HuH-7 (cell line): ENCODE results near the gene MIXL1.
"Not testable (repeated sequence)": the region's sequence is repeated elsewhere in the genome, so short reads cannot be mapped to it uniquely, and the experiment has no call there.

ENCODE experiments used
- DNase-seq: peaks from one replicate; pipeline ENCODE4 v3.0.0; 2011; ENCODE audit warnings: low spot score

MIXL1 gene

DNA sequence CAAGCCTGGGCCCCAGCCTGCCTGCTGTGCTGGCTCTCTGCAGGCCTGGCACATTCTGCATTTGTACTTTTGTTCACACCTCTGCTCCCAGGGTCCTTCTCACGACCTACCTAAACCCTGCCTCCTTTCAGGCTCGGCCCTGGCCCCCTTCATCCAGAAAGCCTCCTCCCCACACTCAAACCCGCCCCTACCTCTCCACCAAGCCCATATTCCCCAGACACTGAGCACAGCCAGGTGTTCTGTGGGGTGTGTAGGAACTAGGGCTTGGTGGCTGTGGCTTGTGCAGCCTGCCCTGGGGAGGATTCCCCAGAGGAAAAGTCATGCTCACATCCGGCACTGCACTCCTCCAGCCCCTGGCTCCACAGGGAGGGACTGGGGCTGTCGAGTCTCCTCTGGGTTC, 8.2 kb upstream of the MIXL1 start:
- no peak for DNase-seq

DNA sequence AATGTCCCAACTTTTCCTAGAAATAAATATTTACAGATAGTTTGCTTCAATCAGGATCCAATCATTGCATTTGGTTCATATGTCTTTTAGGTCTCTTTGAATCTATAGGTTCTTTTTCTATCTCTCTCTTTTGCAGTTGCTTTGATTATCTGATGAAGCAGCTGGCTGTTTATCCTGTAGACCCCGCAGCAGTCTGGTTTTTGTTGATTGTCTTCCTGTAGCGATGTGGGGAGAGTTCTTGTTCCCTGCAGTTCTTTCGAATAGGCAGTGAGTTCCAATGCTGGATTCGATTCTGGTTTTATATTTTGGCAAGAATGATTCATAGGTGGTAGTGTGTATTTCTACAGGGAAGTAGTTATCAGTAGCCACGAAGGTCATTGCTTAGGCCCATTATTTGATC, 7.4 kb upstream of the MIXL1 start:
- no peak for DNase-seq

DNA sequence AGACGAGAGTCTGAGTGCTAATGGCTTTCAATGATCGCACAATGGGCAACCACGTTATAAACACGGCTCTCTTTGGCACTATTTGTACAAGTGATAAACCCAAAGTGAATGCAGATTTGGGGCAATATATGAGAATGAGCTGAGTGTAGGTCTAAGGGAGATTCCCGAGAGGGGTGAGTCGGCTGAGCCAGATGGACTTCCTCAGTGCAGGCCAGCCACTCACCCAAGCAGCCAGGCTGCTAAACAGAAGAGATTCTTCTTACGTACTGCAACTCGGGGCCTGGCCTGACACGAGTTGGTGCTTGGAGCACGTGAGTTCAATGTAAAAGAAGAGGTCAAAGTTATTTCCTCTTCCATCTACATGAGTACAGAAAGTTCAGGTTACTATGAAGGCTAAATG, 6.2 kb upstream of the MIXL1 start:
- no peak for DNase-seq

DNA sequence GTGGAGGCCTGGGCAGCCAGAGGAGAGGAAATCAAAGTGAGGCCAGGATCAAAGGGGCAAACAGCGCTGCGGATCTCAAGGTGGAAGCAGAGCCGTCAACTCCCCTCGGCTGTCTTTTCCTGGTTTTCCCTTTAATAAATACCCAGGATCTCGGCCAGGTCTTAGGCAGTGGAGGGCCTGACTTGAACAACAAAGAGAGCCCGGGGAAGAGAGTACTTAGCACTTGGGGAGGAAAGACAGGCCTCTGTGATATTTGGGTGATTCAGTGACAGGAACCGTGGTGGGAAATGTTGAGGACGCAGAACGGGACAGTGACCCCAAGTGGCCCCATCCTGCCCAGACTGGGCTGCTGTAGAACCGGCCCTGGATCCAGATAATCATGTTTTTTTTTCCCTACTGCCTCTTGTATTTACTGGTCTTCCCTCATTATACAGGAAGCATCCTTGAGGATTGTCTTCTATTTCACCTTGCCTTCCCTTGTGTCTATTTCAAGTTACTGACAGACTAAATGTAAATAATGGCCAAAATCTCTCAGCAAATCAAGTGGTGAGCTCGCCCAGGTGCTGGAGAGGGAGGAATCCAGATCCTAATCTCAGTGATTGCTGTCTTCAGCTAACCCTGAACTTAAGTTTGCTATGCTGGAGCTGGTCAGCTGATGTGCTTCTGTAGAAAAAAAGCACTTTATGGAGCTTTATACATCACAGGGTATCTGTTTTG, 2.8 kb upstream of the MIXL1 start:
- DNase-seq: no peak

DNA sequence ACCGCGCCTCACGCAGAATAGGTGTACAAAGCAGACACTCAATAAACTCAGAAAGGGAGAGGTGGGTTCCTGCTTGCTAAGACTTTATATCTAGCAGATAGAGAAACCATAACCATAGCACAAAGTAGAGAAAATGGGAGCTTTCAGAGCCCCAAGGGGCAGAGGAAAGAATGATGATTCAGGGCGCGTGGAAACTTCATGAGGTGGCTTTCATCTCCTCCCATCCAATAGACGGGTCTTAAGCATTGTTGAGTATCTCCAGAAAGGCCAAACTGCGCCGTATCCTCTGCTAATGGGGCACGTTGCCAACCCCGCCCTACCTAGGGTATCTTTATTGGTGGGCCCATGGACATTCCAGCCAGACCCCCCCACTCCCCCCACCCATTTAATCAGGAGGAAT, 778 bp upstream of the MIXL1 start:
- DNase-seq: no peak

DNA sequence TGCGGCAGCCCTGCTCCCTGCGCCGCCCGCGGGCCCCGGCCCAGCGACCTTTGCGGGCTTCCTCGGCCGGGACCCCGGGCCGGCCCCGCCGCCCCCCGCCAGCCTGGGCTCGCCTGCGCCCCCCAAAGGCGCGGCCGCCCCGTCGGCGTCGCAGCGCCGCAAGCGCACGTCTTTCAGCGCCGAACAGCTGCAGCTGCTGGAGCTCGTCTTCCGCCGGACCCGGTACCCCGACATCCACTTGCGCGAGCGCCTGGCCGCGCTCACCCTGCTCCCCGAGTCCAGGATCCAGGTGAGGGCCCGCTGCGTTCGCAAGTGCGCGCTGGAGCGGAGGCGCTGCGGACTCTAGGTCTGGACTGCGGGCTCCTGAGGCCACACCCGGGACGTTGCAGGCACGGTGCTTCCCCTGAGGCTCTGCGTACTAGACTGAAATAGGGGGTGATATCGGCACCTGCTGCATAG, 351 bp downstream of the MIXL1 start:
- DNase-seq: peak; percentile 71

DNA sequence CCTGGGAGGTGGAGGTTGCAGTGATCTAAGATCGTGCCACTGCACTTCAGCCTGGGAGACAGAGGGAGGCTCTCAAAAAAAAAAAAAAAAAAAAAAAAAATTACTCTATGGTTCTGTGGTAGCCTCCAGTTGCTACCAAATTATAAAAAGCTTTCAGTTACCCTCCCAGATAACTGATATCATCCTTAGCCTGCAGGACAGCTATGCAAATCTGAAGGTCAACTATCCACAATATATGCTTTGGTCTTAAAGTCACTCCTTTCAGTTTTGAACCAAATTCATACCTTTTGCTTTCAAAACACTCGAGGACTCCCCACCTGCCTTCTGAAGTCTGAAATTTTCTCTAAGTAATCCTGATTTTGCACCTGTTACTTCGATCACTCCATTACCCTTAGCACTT, 3.1 kb downstream of the MIXL1 start:
- DNase-seq: no peak

DNA sequence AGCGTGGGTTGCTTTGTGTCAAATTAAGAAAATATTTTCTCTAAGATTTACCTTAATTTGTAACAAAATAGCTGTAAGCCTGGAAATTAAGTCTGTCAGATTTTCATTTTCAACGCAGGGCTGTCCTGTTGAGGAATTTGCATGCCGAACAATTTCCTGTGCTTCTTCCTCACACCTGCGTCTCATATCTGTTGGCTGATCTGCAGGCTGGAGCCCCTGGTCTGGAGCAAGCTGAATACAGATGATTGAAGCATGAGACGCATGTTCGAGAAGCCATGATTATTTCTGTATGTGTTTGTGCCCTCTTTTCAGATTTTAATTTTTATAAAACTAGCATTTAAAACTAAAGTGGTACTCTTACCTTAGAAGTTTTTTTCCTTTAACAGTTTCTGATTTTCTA, 9.8 kb downstream of the MIXL1 start:
- no peak for DNase-seq

DNA sequence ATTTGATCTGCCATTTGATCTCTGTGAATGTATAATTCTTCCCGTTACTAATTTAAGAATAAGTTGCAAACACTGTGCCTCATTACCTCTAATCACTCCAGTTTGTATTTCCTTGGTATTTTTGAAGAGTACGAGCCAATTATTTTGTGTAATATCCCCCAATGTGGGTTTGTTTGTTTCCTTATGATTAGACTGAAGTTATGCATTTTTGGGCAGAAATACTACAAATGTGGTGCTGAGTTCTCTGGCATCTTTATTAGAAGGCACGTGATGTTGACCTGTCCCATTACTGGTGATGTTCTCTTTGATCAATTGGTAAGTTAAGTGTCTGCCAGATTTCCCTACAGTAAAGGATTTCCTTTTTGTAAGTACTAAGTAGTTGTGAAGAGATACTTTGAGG, 10.3 kb downstream of the MIXL1 start:
- DNase-seq: no peak

DNA sequence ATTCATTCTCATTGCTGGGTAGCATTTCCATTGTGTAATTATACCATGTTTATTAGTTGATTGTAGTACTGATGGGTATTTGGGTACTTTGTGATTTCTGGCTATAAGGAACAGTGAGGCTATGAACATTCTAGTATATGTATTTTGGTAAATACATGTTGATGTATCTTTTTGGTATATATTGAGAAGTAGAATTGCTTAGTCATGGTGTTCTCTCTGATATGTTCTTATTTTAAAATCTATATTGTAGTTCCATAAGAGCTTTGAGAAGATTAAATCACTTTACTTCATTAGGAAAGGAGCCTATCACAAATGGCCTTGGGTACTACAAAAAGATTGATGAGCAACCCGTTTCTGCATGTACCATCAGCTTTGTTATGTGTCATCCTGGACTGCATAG, 13.4 kb downstream of the MIXL1 start:
- DNase-seq: no peak

DNA sequence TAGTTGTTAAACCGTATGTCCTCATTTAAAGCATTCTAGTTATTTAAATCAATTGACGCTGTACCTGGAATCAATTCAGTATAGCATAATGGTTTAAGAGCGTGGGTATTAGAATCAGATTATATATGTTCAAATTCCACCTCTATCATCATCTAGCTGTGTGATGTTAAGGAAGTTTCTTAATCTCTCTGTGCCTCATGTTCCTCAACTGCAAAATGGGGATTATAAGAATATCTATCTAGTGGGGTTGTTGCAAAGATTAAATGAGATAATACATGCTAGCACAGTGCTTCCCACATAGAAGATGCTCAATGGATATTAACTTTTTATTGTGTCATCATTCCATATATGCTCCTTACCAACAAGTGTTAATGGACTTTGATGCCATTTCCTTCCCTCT, 16.0 kb downstream of the MIXL1 start:
- no peak for DNase-seq

DNA sequence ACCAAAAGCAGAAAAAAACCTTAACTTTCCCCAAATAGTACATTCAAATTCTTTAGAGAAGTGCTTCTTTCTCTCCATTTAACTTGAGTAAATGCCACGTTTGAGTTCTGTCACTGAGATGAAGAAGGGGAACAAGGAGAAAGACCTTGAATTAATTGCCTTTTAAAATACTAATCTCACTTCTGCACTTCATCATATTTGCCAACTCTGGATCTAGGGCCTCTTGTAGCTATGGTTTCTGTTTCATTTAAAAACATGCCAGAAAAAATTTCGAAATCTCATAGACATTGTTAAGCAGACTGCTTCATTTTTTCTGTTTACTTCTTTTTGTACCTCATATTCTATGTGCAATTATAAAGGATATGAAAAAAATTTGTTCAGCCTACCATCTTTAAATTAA, 24.6 kb downstream of the MIXL1 start:
- DNase-seq: no peak

DNA sequence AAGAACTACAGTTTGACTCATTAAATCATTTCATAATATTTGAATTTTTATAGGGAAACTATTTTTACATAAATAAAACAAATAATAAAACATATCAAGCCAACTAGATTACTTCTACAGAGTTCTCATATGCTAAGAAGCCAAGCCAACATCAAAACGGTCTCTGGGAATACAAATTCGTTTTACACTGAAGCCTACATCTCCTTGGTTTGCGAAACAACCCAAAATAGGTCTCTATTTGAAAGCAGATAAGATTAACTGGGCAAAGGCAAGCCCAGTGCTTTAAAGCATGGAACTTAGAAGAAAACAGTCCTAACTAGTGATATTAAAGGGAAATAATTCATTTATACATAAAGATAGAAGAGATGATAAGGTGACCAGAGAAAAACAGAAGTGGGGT, 25.3 kb downstream of the MIXL1 start:
- DNase-seq: no peak

DNA sequence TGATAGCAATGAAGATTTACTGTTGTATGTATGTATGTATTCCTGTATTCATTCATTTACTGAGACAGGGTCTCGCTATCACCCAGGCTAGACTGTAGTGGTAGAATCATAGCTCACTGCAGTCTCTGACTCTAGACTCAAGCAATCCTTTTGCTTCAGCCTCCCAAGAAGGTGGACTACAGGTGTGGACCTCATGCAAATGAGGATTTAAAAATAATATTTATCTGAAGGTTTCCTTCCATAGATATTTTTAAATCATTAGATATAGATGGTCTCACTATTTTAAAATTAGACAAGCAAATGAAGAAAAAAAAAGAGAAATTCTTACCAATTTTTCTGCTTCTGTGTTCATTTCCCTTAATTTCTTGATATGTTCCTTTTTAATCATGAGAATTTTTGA, 27.0 kb downstream of the MIXL1 start:
- no peak for DNase-seq

DNA sequence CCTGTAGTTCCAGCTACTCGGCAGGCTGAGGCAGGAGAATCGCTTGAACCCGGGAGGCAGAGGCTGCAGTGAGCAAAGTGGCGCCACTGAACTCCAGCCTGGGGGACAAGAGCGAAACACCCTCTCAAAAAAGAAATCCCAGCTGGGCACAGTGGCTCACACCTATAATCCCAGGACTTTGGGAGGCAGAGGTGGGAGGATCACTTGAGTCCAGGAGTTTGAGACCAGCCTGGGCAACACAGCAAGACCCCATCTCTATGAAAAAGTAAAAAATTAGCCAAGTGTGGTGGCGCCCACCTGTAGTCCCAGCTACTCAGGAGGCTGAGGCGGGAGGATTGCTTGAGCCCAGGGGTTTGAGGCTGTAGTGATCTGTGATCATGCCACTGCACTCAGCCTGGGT, 29.4 kb downstream of the MIXL1 start:
- not testable (repeated sequence) for DNase-seq

DNA sequence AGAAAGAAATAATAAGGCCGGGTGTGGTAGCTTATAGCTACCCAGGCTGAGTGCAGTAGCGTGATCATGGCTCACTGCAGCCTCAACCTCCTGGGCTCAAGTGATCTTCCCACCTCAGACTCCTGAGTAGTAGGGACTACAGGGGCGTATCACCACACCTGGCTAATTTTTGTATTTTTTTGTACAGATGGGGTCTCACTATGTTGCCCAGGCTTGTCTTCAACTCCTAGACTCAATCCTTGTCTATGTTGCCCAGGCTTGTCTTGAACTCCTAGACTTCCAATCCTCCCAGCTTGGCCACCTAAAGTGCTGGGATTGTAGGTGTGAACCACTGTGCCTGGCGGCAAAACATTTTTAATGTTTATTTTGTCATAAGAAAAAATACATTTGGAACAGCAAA, 30.5 kb downstream of the MIXL1 start:
- no peak for DNase-seq

DNA sequence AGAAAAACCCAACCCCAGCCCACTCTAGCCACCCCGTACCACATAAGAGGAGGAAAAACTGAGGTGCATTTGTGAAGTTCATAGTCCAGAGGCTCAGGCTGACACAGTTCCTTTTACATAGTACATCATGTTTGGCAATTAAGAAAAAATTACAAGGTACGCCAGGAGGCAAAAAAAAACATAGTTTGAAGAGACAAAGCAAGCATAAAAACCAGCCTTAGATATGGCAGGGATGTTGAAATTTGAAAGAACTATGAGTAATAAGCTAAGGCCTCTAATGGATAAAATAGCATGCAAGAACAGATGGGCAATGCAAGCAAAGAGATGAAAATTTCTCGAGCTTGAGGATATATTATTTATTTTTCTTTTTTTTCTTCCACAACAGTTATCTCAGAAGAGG, 31.9 kb downstream of the MIXL1 start:
- DNase-seq: no peak

DNA sequence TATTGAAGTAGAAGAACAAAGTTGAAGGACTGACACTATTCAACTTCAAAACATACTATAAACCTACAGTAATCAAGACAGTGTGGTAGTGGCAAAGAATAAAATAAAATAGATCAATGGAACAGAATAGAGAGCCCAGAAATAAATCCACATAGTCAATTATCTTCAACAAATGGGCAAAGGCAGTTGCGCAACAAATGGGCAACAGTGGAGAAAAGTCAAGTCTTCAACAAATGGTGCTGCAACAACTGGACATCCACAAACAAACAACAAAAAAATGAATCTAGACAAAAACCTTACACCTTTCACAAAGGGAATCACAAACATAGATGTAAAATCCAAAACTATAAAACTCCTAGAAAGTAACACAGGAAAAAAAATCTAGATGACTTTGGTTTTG, 38.4 kb downstream of the MIXL1 start:
- DNase-seq: no peak

DNA sequence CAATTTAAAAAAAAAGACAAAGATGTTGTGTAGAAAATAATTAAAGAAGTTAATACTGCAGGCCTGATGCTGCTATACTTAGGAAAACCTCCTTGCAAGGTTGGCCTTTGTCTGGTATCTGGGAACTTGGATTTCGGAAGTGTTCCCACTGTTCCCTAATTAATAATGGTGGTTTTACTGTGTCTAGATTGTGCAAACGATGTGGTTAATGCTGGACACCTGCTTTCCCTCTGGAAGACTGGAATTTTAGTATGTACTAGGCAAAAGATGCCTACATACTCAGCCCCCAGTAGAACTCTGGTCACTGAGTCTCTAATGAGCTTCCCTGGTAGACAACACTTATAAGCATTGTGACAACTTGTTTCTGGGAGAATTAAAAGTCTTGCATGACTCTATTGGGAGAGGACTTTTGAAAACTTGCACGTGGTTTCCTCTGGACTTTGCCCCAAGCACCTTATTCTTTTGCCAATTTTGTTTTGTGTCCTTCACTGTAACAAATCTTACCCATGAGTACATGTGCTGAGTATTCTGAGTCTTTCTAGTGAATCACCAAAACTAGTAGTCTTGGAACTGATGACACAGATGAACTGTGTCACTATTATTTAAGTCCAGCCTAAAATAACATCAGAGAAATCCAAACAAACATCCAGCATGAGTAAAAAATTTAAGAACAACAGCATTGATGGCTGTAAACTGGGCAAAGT, 45.1 kb downstream of the MIXL1 start:
- no peak for DNase-seq

DNA sequence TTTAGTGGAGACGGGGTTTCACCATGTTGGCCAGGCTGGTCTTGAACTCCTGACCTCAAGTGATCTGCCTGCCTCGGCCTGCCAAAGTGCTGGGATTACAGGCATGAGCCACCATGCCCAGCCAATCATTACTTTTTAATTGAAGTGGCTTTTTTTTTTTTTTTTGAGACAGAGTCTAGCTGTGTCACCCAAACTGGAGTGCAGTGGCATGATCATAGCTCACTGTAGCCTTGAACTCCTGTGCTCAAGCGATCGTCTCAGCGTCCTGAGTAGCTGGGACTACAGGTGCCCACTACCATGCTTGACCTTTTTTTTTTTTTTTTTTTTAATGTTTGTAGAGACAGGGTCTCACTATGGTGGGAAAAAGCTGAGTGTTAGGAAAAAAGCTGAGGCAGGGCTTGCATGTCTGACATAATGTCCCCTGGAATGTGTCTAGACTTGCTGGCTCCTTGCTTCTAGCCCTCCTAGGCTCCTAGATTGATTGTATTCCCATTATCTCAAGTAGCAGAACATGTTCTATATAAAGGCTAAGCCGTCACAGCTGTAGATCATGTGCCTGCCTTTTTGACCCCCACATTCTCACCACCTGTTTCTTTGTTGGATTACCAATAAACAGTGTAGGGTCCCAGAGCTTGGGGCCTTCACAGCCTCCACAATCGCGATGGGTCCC, 48.9 kb downstream of the MIXL1 start:
- DNase-seq: not testable (repeated sequence)

DNA sequence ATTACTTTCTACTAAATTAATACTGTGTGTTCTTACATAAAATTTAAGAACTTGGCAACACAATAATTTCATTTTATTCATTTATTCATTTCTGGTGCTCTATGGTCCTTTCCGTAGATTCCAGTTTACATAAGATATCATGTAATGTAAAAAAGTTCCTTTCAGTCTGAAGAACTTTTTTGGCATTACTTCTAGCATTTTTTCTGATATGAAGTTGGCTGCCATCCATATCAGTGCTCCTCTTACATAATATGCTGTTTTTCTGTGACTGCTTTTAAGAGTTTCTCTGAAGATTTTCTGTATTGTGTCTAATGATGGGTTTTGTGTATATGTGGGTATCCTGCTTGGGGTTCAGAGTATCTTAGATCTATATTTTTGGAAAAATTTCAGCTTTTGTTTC, 50.7 kb downstream of the MIXL1 start:
- DNase-seq: no peak

DNA sequence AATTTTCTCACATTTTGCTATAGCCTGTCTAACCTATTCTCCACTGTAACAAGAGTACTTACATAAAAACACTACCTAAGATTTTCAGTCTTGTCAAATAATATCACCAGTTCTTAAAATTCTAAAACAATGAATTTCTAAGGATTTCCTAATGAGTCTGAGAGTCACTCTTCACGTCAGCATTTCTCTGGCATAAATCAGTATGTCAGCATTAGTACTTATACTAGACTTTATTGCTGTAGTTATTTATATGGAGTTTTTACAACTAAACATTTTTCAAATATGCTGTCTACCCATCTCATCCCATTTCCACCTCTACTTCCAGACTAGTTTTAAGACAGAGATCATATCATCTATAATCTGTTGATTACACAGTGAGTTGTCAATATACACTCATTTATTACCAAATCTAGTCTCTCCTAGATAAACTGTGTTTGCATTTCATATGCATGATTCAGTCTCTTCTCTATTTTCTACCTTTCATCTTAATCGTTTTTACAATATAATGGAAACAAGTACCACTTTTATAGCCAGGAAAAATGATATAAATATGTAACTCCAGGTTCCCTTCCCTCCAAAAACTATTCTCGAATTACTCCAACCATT, 52.7 kb downstream of the MIXL1 start:
- DNase-seq: no peak
